IMR-90 (cell line): ENCODE results near the gene MED13. TPM values are rescaled to one million over a fixed set of nuclear protein-coding genes. Genes with fewer than 3 reads are reported as not detected.

Experiments
- ATAC-seq: fragments of 200-7000 bp; cut with Tn5 transposase; 2 replicates; pipeline ENCODE4 v1.9.1; 2020; ENCODE audit warnings: low read depth, mild to moderate bottlenecking, moderate library complexity
- BruUV-seq: library from RNA; stranded (reverse); fragments of 400-500 nt; replicated peaks from 2 replicates; lab custom pipeline; 2021; lab: Mats Ljungman, UMichigan
- CTCF ChIA-PET: fragments of 300-600 bp; formaldehyde crosslinking; extraction: SDS; loops from one replicate; lab custom pipeline; 2021; ENCODE audit warnings: antibody characterized with exemption; lab: Yijun Ruan, JAX
- POLR2A ChIA-PET: fragments of 300-600 bp; sonication (Branson Sonifier 250); formaldehyde crosslinking; loops from one replicate; lab custom pipeline; 2022; ENCODE audit warnings: antibody characterized with exemption; ENCODE audit not compliant: unreplicated experiment; lab: Charles Lee
- DNase-seq: peaks from one replicate; pipeline ENCODE4 v3.0.0; 2013
- H2AFZ ChIP-seq: replicated peaks from 2 replicates; pipeline ENCODE3; 2013; ENCODE audit warnings: low read length, mild to moderate bottlenecking; ENCODE audit not compliant: poor library complexity
- H2AK5ac ChIP-seq: 2 replicates; pipeline ENCODE4 v1.6.1; 2013; ENCODE audit warnings: low read depth, low read length, inconsistent platforms
- H2AK9ac ChIP-seq: replicated peaks from 2 replicates; pipeline ENCODE3; 2013; ENCODE audit warnings: mild to moderate bottlenecking, low read depth, low read length, moderate library complexity; ENCODE audit not compliant: poor library complexity
- H2BK120ac ChIP-seq: 2 replicates; pipeline ENCODE4 v1.6.1; 2013; ENCODE audit warnings: low read depth, low read length, inconsistent platforms
- H2BK15ac ChIP-seq: 3 replicates; pipeline ENCODE4 v1.6.1; 2013; ENCODE audit warnings: low read depth, low read length, inconsistent platforms
- H2BK20ac ChIP-seq: 2 replicates; pipeline ENCODE4 v1.6.1; 2013; ENCODE audit warnings: low read depth, mild to moderate bottlenecking, inconsistent platforms, low read length, moderate library complexity
- H2BK5ac ChIP-seq: 2 replicates; pipeline ENCODE4 v1.6.1; 2013; ENCODE audit warnings: mild to moderate bottlenecking, low read depth, low read length, inconsistent platforms; ENCODE audit not compliant: poor library complexity, severe bottlenecking
- H3K14ac ChIP-seq: replicated peaks from 2 replicates; pipeline ENCODE4 v1.6.1; 2013; ENCODE audit warnings: low read depth, low read length, inconsistent platforms
- H3K18ac ChIP-seq: 2 replicates; pipeline ENCODE4 v1.6.1; 2013; ENCODE audit warnings: low read depth, low read length, control low read depth
- H3K23ac ChIP-seq: 2 replicates; pipeline ENCODE4 v1.6.1; 2013; ENCODE audit warnings: low read depth, low read length, inconsistent platforms
- H3K27ac ChIP-seq: 2 replicates; pipeline ENCODE4 v1.5.1; 2013; ENCODE audit warnings: mild to moderate bottlenecking, control low read depth, low read length; ENCODE audit not compliant: insufficient read depth
- H3K27me3 ChIP-seq: 2 replicates; pipeline ENCODE4 v1.6.1; 2013; ENCODE audit warnings: low read length; ENCODE audit not compliant: control insufficient read depth, insufficient read depth
- H3K36me3 ChIP-seq: 2 replicates; pipeline ENCODE4 v1.6.1; 2013; ENCODE audit warnings: low read length, mixed read lengths; ENCODE audit not compliant: control insufficient read depth, insufficient read depth
- H3K4ac ChIP-seq: 2 replicates; pipeline ENCODE4 v1.6.1; 2013; ENCODE audit warnings: low read depth, low read length, inconsistent platforms
- H3K4me1 ChIP-seq: 2 replicates; pipeline ENCODE4 v1.6.1; 2013; ENCODE audit warnings: low read length, mixed read lengths; ENCODE audit not compliant: control insufficient read depth, insufficient read depth
- H3K4me2 ChIP-seq: 2 replicates; pipeline ENCODE4 v1.6.1; 2013; ENCODE audit warnings: low read depth, mild to moderate bottlenecking, control low read depth, low read length, moderate library complexity
- H3K4me3 ChIP-seq: 2 replicates; pipeline ENCODE4 v1.5.1; 2013; ENCODE audit warnings: low read depth, mild to moderate bottlenecking, control low read depth, low read length, moderate library complexity; ENCODE audit not compliant: insufficient read depth
- H3K56ac ChIP-seq: 2 replicates; pipeline ENCODE4 v1.6.1; 2013; ENCODE audit warnings: low read length, inconsistent platforms; ENCODE audit not compliant: insufficient read depth; ENCODE audit errors: extremely low read depth
- H3K79me1 ChIP-seq, 2 experiments: 2 replicates each; pipeline ENCODE4 v1.6.1; 2013; ENCODE audit warnings: low read length in 2 of 2, inconsistent platforms in 1 of 2, low read depth in 1 of 2
- H3K9ac ChIP-seq: 2 replicates; pipeline ENCODE4 v1.6.1; 2013; ENCODE audit warnings: low read depth, low read length, control low read depth
- H3K9me1 ChIP-seq: 2 replicates; pipeline ENCODE4 v1.6.1; 2013; ENCODE audit warnings: low read length, inconsistent platforms; ENCODE audit not compliant: insufficient read depth
- H3K9me3 ChIP-seq: 2 replicates; pipeline ENCODE4 v1.6.1; 2013; ENCODE audit warnings: low read length; ENCODE audit not compliant: control insufficient read depth, insufficient read depth
- H4K20me1 ChIP-seq: 2 replicates; pipeline ENCODE4 v1.6.1; 2013; ENCODE audit warnings: low read length, inconsistent platforms; ENCODE audit not compliant: insufficient read depth
- H4K5ac ChIP-seq: 2 replicates; pipeline ENCODE4 v1.6.1; 2013; ENCODE audit warnings: mild to moderate bottlenecking, low read depth, low read length, control low read depth
- H4K8ac ChIP-seq, 2 experiments: 2 replicates each; pipeline ENCODE4 v1.6.1; 2013; ENCODE audit warnings: low read depth in 2 of 2, low read length in 2 of 2, control low read depth in 1 of 2, inconsistent platforms in 1 of 2
- H4K91ac ChIP-seq: 2 replicates; pipeline ENCODE4 v1.6.1; 2013; ENCODE audit warnings: low read depth, low read length, inconsistent platforms; ENCODE audit not compliant: insufficient read depth
- ELK1 ChIP-seq: fragments of 150-350 bp; IDR thresholded peaks from 2 replicates; pipeline ENCODE4 v1.6.1; 2016; ENCODE audit warnings: low read depth, mild to moderate bottlenecking, low read length, moderate library complexity, borderline replicate concordance
- FOS ChIP-seq: fragments of 150-350 bp; IDR thresholded peaks from 2 replicates; pipeline ENCODE4 v1.6.1; 2016; ENCODE audit warnings: low read depth, low read length
- MXI1 ChIP-seq: IDR thresholded peaks from 2 replicates; pipeline ENCODE4 v1.6.1; 2012; ENCODE audit warnings: low read depth, mild to moderate bottlenecking, low read length, moderate library complexity, borderline replicate concordance
- NFE2L2 ChIP-seq: fragments of 150-350 bp; IDR thresholded peaks from 2 replicates; pipeline ENCODE4 v1.6.1; 2016; ENCODE audit warnings: low read depth, mild to moderate bottlenecking, low read length
- WGBS, 2 experiments: methylation state at CpG; one replicate each; pipeline versions ENCODE4 v1.1.5 to v1.1.7; 2013; ENCODE audit warnings: missing lambda C conversion rate in 2 of 2; ENCODE audit not compliant: insufficient read length in 1 of 2; ENCODE audit errors: extremely low coverage in 2 of 2; 5-methylcytosine and 5-hydroxymethylcytosine counted together
- dilution Hi-C: fragments of 300-500 bp; cut with HindIII; formaldehyde crosslinking; loops from one replicate; pipeline ENCODE4 v1.14.3; 2018; ENCODE audit warnings: low sequenced_read_pairs; ENCODE audit not compliant: unreplicated experiment
- in situ Hi-C: fragments of 300-500 bp; cut with MboI; formaldehyde crosslinking; loops from 3 replicates; pipeline ENCODE4 v1.14.3; 2019; ENCODE audit warnings: low sequenced_read_pairs, inconsistent platforms, mixed read lengths
- intact Hi-C: fragments of 100-400 bp; cut with micrococcal nuclease; formaldehyde crosslinking; loops from 2 replicates; pipeline ENCODE4 v1.10.0; 2022
- polyA plus RNA-seq, 3 experiments: library from polyadenylated mRNA; depleted of rRNA; stranded (reverse); fragments of >200 nt; gene quantifications; 2 replicates each; pipeline ENCODE4 v1.2.3, GENCODE V29; 2012; ENCODE audit warnings: low replicate concordance in 1 of 3
- total RNA-seq: library from RNA; depleted of rRNA; stranded (reverse); fragments of >200 nt; gene quantifications from 2 replicates; pipeline ENCODE4 v1.2.3, GENCODE V29; 2012

The MED13 gene
- total and polyA plus RNA-seq, 2 of the 4 experiments (the other 2 are of a cell fraction): 9.7 to 67.2 TPM

GRCh38 chr17:62093188-62094155 is 28.4 kb upstream of the MED13 start:
- in situ Hi-C loops: no loop called here
- H3K4ac ChIP-seq: no peak overlapping the region

More at GRCh38 chr17:62093188-62094155, 28.4 kb upstream of the MED13 start:
- H2AK5ac ChIP-seq: no peak overlapping the region
- H3K9ac ChIP-seq: no peak overlapping the region
- H2AK9ac ChIP-seq: peak overlapping the region; percentile 68
- intact Hi-C loops: no loop called here
- H3K79me1 ChIP-seq: no peaks in the 10 kb centered on the region
- TF ChIP-seq NFE2L2 (peak; percentile 49; the same call in 1 of the 2 replicates), FOS (peak; percentile 84), ELK1 (no peak), MXI1 (no peak)
- ATAC-seq: peak; percentile 89
- DNase-seq: peak; percentile 95
- no peak overlapping the region for H2BK20ac ChIP-seq
- no peaks in the 10 kb centered on the region for H3K27me3 ChIP-seq
- no peak overlapping the region for H3K56ac ChIP-seq
- no peak overlapping the region for H2BK15ac ChIP-seq
- H4K8ac ChIP-seq: no peak overlapping the region
- no peaks in the 10 kb centered on the region for H4K20me1 ChIP-seq
- H2BK5ac ChIP-seq: no peak overlapping the region
- CTCF ChIA-PET: interaction anchor here (1.4 to 2.5 kb wide), 2 partner anchors 16 to 28 kb away, joined by 5 to 9 read pairs; no protein-coding TSS in a partner anchor
- peaks cover 2% of the 10 kb centered on the region for H3K4me1 ChIP-seq
- H3K4me2 ChIP-seq: no peak overlapping the region
- H2AFZ ChIP-seq: peak overlapping the region; percentile 1
- POLR2A ChIA-PET: no interaction called here
- H3K9me3 ChIP-seq: no peaks in the 10 kb centered on the region
- H3K18ac ChIP-seq: no peak overlapping the region
- dilution Hi-C loops: no loop called here
- H3K9me1 ChIP-seq: no peaks in the 10 kb centered on the region
- no peak overlapping the region for H3K27ac ChIP-seq
- H3K4me3 ChIP-seq: no peak overlapping the region
- H2BK120ac ChIP-seq: no peak overlapping the region
- 52% methylated on average over 4 of the region's 7 CpGs; no CpG with 5 or more reads in 1 of the 2 experiments for WGBS, 2 experiments
- H3K36me3 ChIP-seq: no peaks in the 10 kb centered on the region
- no peak overlapping the region for H3K23ac ChIP-seq
- H3K14ac ChIP-seq: no peak overlapping the region
- BruUV-seq: no TSS peak
- no peak overlapping the region for H4K91ac ChIP-seq
- no peak overlapping the region for H4K5ac ChIP-seq
